GM23248 (cell line): ENCODE data around the gene COL19A1.

Experiments used
- EZH2 ChIP-seq: fragments of 200-600 bp; sonication (generic); IDR thresholded peaks from 2 replicates; pipeline ENCODE4 v1.6.1; 2018; ENCODE audit warnings: antibody characterized with exemption, mild to moderate bottlenecking; ENCODE audit not compliant: insufficient read depth, poor library complexity, severe bottlenecking
- EZH2phosphoT487 ChIP-seq: fragments of 200-600 bp; sonication (generic); IDR thresholded peaks from 2 replicates; pipeline ENCODE4 v1.6.1; 2018; ENCODE audit warnings: antibody characterized with exemption, moderate library complexity, mild to moderate bottlenecking, low read depth; ENCODE audit not compliant: insufficient read depth

GRCh38 chr6:69926745-69927144 is 60.4 kb downstream of the COL19A1 start:
- TF ChIP-seq EZH2phosphoT487 = no peak
- no peak for TF ChIP-seq EZH2
